Right lobe of liver (tissue), 6 donors: ENCODE results near the gene P3R3URF. TPM values are rescaled to one million over a fixed set of nuclear protein-coding genes. Genes with fewer than 3 reads are reported as not detected.
A peak's percentile ranks its signal among the peaks of the same experiment; 100 is the strongest.

ENCODE experiments used
- ATAC-seq, 4 donors: fragments of 200-7000 bp; cut with Tn5 transposase; one replicate each; pipeline ENCODE4 v1.9.1; 2020; ENCODE audit warnings: mild to moderate bottlenecking in 4 of 4, moderate library complexity in 4 of 4
- DNase-seq, 3 donors: peaks; one replicate each; pipeline ENCODE4 v3.0.0-alpha.2; 2020
- H3K27ac ChIP-seq, 3 donors: fragments of 200-600 bp; one replicate each; pipeline ENCODE4 v1.8.0; 2022
- H3K27me3 ChIP-seq, 2 donors: fragments of 200-600 bp; one replicate each; pipeline ENCODE4 v1.8.0; 2022
- H3K36me3 ChIP-seq, 4 donors: fragments of 200-600 bp; sonication (generic) in 1 of 4; one replicate each; pipeline versions ENCODE4 v1.5.1 to v1.8.0; 2017 to 2022; ENCODE audit warnings: control low read depth in 1 of 4
- H3K4me1 ChIP-seq, 4 donors: fragments of 200-600 bp; sonication (generic) in 1 of 4; one replicate each; pipeline versions ENCODE4 v1.5.1 to v1.8.0; 2017 to 2022; ENCODE audit warnings: control low read depth in 1 of 4
- H3K4me3 ChIP-seq, 3 donors: fragments of 200-600 bp; one replicate each; pipeline ENCODE4 v1.8.0; 2022
- H3K9me3 ChIP-seq, 4 donors: fragments of 200-600 bp; sonication (generic) in 1 of 4; one replicate each; pipeline versions ENCODE4 v1.5.1 to v1.8.0; 2017 to 2022; ENCODE audit warnings: control low read depth in 1 of 4
- CTCF ChIP-seq, 4 donors: fragments of 200-600 bp in 3 of 4; fragments of 450-650 bp in 1 of 4; IDR thresholded peaks; one replicate each; pipeline versions ENCODE4 v1.5.1 to v1.8.0; 2016 to 2022; ENCODE audit warnings: antibody characterized with exemption in 4 of 4, mild to moderate bottlenecking in 2 of 4
- POLR2A ChIP-seq: fragments of 450-650 bp; IDR thresholded peaks from one replicate; pipeline ENCODE4 v1.6.1; 2017; ENCODE audit warnings: antibody characterized with exemption, mild to moderate bottlenecking
- WGBS: methylation state at CpG from one replicate; pipeline ENCODE4 v1.1.6; 2018; ENCODE audit warnings: low coverage, low lambda C conversion rate; ENCODE audit not compliant: insufficient coverage; ENCODE audit errors: missing lambda C conversion rate; 5-methylcytosine and 5-hydroxymethylcytosine counted together
- intact Hi-C, 2 donors: fragments of 100-400 bp; cut with DNase I; formaldehyde crosslinking; loops; one replicate each; pipeline versions ENCODE4 v1.11.2 to v1.14.1; 2022
- total RNA-seq, 6 experiments: library from RNA; depleted of rRNA in 2 of 6; stranded (reverse); fragments of >200 nt in 2 of 6; fragmentation: NEBNext Ultra II Directional in 3 of 6; extraction: Animal tissue kit (Norgen Biotek cat#: 25700) in 3 of 6; gene quantifications; one replicate each; pipeline versions ENCODE4 v1.1.0 to v1.2.4, GENCODE V29; 2016 to 2023
- donor health status: DM: no; HTN: yes; CAD: no.
- donor health status: DM: no; HTN: no; CAD: no.
- donor health status: DM: no; HTN: no; CAD: no.
- donor health status: DM: no; HTN: yes; CAD: no.
- donor health status: DM: no; HTN: yes; CAD: no.

The P3R3URF gene
- total RNA-seq, 6 experiments from 2014 or later, result not detected

- intact Hi-C loops, result no loop called here
- H3K36me3 ChIP-seq, result no peaks in the 10 kb centered on the region
- ATAC-seq, result no peak
Observed at GRCh38 chr1:46211051-46211450, 34.8 kb upstream of the P3R3URF start.

GRCh38 chr1:46210561-46210960 is 34.3 kb upstream of the P3R3URF start:
- ATAC-seq (no peak), DNase-seq (no peak)
- Histone ChIP-seq H3K36me3 (no peaks in the 10 kb centered on the region), H3K27ac (no peak overlapping the region), H3K27me3 (no peaks in the 10 kb centered on the region), H3K9me3 (no peaks in the 10 kb centered on the region), H3K4me3 (no peak overlapping the region), H3K4me1 (no peaks in the 10 kb centered on the region)
- intact Hi-C loops, result no loop called here
- WGBS, result 82% methylated on average over 3 of the region's 3 CpGs
- TF ChIP-seq POLR2A, result no peak
- TF ChIP-seq CTCF (IDR thresholded peaks at IDR 0.05), result no peak

More at GRCh38 chr1:46211051-46211450, 34.8 kb upstream of the P3R3URF start:
- H3K27me3 ChIP-seq, result no peaks in the 10 kb centered on the region
- TF ChIP-seq CTCF (IDR thresholded peaks at IDR 0.05) (no peak), POLR2A (no peak)
- H3K4me3 ChIP-seq, result no peak overlapping the region
- no peak overlapping the region for H3K27ac ChIP-seq
- H3K4me1 ChIP-seq, result no peaks in the 10 kb centered on the region
- WGBS, result 80% methylated on average over 2 of the region's 2 CpGs
- DNase-seq, result no peak
- no peaks in the 10 kb centered on the region for H3K9me3 ChIP-seq

GRCh38 chr1:46206399-46206798 is 30.1 kb upstream of the P3R3URF start:
- ATAC-seq (no peak), DNase-seq (no peak)
- Histone ChIP-seq H3K36me3 (no peaks in the 10 kb centered on the region), H3K4me3 (no peak overlapping the region), H3K4me1 (peaks cover 0 to 3% (median 0%) of the 10 kb centered on the region in 4 donors), H3K27ac (no peak overlapping the region), H3K9me3 (no peaks in the 10 kb centered on the region), H3K27me3 (no peaks in the 10 kb centered on the region)
- WGBS, result 88% methylated on average over 2 of the region's 2 CpGs
- intact Hi-C loops, result no loop called here
- TF ChIP-seq CTCF (IDR thresholded peaks at IDR 0.05), result no peak
- no peak for TF ChIP-seq POLR2A

- no peaks in the 10 kb centered on the region for H3K9me3 ChIP-seq
- ATAC-seq (peak in 1 of 4 donors; percentile 32), DNase-seq (no peak)
- 15% methylated on average over 2 of the region's 3 CpGs for WGBS
- H3K36me3 ChIP-seq, result no peaks in the 10 kb centered on the region
- no peaks in the 10 kb centered on the region for H3K27me3 ChIP-seq
- no peak for TF ChIP-seq POLR2A
- no peak for TF ChIP-seq CTCF (IDR thresholded peaks at IDR 0.05)
- no peak overlapping the region for H3K4me3 ChIP-seq
- peaks cover 0 to 3% (median 0%) of the 10 kb centered on the region in 4 donors for H3K4me1 ChIP-seq
- intact Hi-C loops, result no loop called here
- H3K27ac ChIP-seq, result no peak overlapping the region
Observed at GRCh38 chr1:46205791-46206190, 29.5 kb upstream of the P3R3URF start.

- TF ChIP-seq CTCF (IDR thresholded peaks at IDR 0.05), result no peak
- no peak for TF ChIP-seq POLR2A
- Histone ChIP-seq H3K9me3 (no peaks in the 10 kb centered on the region), H3K4me3 (no peak overlapping the region), H3K4me1 (peaks cover 0 to 3% (median 0%) of the 10 kb centered on the region in 4 donors), H3K36me3 (no peaks in the 10 kb centered on the region), H3K27ac (no peak overlapping the region), H3K27me3 (no peaks in the 10 kb centered on the region)
- intact Hi-C loops, result no loop called here
- no peak for ATAC-seq
- WGBS, result 84% methylated on average over 3 of the region's 3 CpGs
- DNase-seq, result no peak
Observed at GRCh38 chr1:46205141-46205540, 28.9 kb upstream of the P3R3URF start.
